ENCODE results near the gene IPPK.

IPPK gene

DNA sequence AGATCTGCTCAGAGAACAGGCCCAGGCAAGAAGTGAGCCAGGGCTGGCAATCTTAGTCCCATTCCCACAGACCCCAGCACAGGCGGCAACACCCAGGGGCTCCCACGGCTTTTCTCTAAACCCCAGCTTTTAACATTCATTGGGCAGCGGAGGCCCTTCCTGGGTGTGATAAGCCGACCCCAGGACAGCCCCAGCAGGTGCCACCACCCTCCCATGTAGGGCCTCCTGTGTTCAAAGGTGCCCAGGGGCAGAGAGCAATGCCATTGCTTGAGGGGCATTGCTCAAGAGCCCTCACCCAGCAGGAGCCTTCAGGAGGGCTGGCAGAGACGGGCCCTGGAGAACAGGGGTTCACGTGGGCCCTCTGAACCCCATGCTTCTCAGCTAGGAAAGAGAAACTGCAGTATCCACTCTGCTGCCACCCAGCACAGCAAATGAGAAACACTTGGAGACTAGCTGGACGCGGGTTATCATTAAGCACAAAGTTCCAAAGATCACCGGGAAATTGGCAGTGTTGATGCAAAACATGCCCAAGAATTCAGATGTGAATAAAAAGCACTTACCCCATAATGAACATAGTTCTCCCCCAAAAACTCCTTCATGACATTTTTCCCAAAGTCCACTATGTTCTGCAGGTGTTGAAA is 13.9 kb downstream of the IPPK start:
- no peak for DNase-seq

DNA sequence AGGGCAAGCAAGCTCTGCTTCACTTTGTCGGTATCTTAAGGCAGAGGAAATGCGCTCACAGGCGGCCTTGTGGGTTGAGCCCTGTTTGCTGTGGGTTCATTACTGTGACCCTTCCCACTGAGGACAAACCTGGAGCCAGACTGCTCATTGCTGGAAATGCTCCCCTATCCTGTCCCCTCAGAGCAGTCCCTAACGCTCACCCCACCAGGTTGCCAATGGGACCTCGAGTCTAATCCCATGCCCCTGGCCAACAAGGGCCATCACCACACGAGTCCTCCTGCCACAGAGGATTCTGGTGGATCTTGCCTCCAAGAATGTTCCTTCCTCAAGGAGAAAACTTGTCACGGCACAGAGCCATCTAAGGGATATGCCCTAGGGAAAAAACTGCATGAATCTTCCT is 14.6 kb downstream of the IPPK start:
- DNase-seq: no peak

DNA sequence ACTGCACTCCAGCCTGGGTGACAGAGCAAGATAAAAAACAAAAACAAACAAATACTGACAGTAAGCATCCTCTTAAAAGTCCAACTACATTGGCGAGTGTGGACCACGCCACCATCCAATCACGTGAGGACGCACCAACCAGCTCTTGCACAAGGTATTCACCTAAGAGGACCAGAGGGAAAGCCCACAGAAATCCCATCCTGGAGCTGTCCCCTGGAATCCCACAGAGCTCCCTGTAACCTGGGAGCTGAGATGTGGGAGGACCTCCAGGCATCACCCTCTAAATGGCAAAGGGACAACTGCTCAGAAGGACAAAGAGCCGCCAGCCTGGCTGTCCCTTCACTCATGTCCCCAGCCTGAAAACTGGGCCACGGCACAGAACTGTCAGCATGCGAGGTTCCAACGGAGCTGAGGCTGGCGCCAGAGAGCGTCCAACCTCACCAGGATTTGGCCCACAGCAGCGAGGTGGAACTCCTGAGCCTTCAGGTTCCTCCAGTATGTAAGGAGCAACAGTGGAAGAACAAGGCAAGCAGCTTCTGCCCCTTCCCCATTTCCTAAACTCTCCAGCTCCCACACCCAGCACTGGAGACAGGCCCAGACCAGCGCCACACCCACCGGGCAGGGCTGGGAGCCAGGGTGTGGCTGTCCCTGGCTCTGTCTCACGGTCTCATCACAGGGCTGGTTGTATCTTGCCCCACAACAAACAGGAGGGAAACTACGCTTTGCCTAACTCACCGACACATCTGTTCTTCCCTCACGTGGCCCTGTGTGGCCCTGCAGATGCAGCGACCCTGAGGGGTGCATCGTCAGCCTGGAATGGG is 15.2 kb downstream of the IPPK start:
- DNase-seq: no peak

DNA sequence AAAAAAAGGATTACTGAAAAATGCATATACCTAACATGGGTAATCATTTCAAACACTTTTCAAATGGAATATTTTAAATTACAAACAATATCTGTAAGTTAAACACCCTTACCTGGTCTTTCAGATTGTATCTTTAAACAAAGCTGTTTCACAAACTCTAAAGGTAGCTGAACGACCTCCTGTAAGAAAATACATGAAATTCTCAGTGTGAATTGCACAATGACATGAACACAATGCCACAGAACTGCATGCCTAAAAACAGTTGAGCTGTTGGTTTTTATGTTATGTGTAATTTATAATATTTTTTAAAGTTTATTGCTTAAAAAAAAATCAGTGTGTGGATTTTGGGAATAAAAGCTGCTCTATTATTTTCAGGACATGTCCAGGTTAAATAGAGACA is 17.5 kb downstream of the IPPK start:
- DNase-seq: no peak

DNA sequence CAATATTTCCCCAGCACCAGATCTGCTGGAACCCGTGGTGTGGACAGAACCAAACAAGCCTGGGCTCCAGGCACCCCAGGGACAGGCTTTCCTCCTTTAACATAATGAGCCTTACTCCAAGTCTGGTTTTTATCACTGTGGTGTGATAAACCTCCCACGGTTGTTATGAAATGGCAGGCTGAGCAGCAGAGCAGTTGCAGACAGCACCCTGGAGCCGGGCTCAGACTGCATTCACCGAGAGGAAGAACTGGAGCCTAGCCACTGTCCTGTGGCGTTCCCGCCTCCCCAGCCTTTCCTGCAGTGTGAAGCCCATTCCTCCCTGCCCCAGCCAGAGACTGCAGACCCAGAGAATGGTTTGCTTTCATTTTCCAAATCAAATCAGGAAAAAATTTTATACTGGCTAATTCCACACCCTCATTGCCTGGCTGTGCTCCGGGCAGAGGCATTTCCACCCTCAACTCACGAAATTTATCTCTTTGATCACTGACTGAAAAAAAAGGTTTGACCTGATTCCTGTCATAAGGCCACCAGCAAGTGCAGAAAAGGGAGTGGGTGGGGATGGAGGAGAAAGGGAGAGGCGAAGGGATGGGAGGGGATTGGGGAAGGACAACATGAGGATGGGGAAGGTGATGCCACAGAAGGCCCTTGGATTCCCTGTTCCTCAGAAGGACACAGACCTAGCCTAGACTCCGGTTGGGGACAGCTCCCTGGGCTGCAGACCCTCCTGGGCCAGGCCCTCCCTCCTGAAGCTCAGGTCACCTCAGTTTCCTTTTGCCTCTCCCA is 18.9 kb downstream of the IPPK start:
- DNase-seq: no peak

DNA sequence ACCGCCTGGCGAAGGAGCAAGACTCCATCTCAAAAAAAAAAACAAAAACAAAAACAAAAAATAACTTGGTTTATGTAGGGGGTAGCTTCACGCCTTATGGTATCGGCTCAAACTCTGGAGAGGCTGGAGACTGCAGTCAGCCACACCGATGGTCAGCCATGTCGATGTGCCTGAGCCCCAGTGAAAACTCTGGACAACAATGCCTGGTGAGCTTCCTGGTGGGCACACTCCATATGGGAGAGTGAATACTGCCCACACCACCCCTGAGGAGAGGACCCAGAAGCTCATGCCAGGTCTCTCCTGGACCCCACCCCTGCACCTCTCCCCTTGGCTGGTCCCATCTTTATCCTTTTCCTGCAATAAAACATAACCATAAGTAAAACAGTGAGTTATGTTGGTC is 19.6 kb downstream of the IPPK start:
- DNase-seq: no peak

DNA sequence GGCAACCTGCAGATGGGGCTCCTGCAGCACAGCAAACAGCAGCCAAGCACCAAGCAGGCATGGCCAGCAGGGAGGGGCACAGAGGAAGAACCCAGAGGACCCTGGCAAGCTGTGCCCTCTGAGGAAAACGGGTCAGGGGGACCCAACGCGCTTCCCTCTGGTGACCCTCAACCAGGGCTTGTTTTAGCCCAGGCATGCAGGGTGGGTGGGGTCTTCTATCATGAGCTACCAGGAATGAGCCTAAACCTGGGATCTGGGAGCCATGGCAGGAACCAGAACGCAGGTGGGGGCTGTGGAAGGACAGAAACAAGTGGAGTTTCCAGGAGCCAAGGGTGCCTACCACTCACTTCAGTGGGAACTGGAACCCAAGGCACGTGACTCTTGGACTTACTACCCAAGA is 20.9 kb downstream of the IPPK start:
- no peak for DNase-seq

DNA sequence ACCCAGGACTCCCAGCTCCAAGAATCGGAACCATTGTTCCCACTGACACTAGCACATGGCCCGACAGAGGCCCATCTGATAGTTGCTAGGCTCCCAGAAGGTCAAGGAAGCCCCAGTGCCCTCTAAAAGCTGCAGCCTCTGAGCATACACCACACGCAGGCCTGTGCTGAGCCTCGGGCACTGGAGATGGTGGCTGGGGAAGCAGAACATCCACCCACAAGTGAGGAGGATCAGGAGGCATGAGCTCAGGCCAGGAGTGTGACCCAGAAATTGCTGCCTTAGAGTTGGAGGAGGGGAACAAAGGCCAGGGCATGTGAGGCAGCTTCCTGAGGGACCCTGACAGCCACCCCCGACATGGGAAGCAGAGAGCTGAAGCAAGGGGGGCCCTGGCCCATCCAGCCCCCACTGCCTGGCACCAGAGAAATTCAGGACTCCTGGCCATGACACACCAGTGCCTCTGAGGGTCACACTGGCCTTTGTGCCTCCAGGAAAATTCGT is 21.4 kb downstream of the IPPK start:
- no peak for DNase-seq

DNA sequence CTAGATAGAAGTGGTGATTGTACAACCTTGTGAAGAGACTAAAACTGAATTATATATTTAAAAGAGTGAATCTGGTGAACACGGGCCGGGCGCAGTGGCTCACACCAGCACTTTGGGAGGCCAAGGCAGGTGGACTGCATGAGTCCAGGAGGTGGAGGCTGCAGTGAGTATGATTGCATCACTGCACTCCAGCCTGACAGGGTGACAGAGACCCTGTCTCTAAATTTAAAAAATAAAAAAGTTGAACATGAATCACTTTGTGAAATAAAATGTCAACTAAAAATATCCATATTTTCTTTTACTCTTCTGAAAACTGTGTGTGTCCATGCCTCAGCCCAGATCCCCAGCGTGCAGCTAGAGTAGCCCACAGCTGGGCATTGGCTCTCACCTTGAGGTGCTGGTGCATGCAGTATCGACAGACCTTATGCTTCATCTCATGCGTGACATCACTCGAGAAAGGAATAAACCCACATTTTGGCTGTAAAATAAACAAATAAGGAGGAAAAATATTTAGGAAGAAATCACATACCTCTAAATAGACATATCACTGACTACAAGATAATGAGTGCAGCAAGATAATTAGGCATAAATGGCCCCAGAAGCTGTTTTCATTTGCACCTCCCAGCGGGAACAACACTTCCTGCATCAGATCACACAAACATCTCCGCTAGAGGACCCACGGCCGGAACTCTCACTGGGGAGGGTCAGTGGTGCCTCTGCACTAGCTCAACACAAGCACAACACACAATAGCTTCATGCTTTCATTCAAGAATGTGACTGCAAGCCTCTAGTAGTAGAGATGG is 22.1 kb downstream of the IPPK start:
- no peak for DNase-seq

DNA sequence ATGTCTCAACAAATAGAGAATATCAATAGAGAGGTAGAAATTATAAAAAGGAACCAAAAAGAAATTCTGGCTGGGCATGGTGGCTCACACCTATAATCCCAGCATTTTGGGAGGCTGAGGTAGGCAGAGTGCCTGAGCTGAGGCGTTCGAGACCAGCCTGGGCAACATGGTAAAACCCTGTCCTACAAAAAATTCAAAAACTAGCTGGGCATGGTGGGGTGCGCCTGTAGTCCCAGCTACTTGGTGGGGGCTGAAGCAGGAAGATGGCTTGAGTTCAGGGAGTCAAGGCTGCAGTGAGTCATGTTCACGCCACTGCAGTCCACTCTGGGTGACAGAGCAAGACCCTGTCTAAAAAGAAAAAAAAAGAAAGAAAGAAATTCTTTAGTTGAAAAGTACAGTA is 24.9 kb downstream of the IPPK start:
- no peak for DNase-seq

DNA sequence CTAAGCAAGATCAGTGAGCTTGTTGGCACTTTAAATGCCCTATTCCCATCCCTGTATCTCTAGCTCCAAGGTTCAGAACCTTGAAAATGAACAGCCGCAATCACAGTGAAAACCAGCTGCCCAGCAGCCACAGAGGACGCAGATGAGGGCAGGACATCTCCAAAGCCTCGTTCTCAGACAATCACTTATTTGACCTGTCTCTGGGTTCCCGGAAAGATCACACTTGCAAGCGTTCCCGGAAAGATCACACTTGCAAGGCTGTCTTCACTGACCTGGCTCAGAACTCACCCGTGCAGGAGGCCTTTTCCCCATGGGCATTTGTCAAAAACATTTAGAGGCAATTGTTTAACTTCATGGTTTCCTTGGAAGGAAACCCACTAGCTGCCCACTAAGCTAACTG is 25.7 kb downstream of the IPPK start:
- DNase-seq: no peak

DNA sequence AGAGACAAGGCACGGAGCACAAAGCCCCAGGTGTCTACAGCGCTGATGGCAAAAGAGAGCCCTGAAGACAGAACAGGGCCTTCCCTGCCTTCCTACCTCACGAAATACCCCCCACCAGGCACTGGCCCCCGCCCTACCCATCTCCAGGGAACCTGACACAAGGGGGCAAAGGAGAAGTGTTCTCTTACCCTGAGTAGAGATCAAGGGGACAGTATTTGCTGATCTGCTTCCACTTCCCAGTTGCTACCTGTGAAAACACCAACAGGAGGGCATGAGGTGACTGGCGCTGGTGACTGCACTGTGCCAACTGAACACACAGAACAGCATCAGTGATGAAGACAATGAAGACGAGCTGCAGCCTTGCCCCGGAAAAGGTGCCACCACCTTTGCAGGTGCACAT is 27.4 kb downstream of the IPPK start:
- DNase-seq: no peak

DNA sequence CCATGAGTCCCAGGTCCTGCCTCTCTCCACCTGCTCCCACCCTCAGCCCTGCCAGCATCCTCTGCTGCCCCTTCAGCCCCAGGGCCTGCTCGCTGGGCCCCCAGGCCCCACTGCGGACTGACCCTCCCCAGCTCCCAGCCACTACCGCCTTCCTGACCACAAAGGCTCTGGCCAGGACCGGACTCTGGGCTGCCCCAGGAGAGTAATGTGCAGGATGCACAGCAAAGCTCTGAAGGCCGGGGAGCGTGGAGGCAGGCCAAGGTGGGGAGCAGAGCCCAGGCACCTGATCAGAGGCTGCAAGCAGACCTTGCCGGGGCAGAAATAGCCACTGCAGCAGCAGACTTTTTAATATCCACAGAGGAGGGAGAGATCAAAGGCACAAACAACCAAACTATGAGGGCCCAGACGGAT is 27.9 kb downstream of the IPPK start:
- DNase-seq: no peak

DNA sequence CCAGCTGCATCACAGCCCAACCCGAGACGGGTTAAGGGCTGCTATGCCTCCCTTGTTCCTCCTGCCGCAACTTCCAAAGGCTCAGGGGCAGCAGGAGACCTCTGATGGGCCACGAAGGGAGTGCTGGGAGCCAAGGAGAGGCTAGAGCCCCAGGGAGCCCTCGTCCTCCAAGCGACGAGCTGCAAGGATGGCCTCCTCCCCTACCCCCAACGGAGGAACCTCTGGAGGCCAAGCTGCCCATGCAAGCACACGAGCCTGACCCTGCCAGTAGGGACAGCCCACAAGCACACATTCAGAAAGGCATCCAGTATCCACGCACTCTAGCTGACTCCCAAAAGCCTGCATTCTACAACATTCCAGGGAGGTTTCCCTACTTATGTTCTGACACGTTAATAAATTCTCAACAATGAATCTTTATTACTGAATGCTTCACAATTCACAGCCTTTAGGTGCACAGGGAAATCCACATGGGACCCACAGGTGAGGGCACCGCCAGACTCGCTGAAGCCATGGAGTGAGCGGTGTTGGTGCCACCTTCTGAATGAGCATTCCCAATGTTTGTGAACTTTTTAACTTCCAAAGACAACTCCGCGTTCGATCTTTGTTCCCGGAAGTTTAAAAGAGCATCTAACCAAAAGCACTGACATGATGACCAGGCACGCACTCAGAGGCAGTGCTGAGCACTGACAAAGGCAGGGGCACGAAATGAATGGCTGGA is 28.7 kb downstream of the IPPK start:
- no peak for DNase-seq

DNA sequence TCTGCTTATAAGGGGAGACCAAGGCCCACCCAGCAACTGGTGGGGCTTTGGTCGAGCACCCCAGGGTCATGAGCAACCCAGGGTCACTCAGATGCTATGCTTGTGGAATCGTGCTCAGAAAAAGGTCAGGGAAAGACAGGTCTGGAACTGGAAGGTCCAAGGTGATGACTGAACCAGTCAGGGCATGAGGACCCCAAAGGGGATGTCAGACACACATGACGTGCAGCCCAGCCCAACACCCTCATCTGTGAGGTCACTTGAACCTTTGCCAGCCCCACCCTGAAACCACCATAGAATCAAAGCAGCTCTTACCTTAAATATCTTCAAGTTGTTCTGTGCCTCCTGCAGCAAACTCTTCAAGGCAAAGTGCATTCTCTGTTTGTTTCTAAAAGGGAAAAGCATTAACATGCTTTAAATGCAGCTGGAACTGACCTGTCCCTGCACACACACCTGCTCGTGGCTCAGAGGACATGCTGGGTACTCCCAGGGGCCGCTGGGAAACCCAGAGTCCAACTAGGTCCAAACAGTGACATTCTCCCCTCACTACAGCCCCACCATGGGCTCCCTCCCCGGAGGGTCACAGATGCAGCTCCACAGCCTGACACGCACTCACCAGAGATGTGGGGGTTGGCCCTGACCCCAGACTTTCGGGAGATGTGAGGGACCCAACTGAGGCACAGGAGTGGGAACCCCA is 29.4 kb downstream of the IPPK start:
- DNase-seq: no peak

DNA sequence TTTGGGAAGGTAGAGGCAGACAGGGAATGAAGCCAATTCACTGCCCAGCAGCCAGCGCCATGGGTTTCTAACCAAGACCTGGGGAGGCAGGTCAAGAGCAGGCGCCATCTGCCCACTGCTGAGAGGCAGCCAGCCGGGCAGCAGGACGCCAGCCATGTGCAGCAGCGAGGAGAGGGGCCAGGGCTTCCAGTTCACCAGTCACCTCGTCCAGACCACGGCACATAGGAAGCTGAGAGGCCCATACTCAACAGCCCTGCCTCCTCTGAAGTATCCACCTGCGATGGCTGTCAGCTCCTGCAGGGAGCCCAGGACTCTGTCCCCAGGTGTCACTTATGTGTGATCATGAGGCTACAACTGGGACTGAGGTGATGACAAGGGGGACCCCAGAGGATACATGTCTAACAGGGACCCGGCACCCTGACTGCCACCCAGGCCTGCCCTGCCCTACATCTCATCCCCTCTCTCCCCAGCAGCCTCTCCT is 30.1 kb downstream of the IPPK start:
- DNase-seq: no peak

DNA sequence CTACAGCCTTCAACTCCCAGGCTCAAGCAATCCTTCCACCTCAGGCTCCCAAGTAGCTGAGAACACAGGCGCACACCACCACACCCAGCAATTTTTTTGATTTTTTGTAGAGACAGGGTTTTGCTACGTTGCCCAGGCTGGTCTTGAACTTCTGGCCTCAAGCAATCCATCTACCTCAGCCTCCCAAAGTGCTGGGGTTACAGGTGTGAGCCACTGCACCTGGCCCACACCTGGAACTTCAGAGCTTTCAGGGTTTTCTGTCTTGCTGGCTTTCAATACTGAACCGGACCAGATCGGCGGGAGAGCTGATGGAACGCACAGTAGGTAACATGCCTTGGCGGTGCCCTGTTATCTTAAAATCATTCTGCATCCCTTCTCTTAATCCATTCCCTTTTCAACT is 30.8 kb downstream of the IPPK start:
- no peak for DNase-seq

DNA sequence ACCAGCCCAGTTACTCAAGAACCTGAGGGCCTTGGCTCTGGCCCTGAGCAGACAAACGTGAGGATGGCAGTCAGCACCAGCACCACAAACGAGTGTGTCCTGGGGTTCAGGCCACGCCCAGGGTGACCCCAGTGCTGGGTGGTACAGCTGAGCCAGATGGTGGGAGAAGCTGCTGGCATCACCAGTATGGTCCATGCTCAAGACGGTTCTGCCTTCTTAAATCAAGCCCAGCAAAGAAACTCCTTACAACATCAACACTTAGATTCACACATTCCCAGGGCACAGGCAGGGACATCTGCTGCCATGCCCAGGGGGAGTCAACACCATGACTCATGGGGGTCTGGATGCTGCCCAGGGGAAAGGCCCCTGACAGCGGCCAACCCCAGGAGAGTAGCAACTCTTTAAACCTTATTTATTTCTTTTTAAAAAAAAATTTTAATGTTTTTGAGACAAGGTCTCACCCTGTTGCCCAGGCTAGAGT is 31.3 kb downstream of the IPPK start:
- DNase-seq: no peak

DNA sequence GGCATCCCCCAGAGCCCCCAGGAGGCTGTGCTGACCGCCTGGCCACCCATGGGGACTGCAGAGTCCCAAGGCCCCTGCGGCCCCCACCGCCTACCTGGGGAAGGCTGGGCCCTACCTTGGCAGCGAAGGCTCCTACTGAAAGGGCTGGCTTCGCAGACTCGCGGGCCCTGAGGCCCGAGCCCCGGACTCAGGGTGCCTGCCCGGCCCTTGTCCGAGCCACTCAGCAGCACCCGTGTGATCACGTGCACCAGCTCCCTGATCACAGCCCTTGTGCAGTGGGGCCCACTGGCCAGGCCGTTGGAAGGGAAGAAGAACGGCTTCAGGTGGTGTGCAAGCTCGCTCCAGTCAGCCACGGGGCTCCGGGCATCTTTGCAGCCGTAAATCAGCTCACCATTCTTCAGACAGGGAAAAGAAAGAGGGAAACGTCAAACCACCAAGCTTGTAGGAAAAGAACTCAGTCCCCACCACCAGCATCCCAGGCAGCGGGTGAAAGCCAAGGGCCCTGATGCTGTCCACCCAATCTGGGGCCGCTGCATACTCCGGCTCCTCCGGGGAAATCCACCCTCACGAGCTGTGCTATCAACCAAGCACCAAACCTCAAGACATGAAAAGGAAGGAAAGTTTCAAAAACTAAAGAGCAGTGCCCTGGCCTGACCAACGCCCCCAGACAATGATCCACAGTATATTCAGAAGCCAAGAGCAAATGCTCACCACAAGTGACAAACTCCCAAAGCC is 31.9 kb downstream of the IPPK start:
- no peak for DNase-seq

DNA sequence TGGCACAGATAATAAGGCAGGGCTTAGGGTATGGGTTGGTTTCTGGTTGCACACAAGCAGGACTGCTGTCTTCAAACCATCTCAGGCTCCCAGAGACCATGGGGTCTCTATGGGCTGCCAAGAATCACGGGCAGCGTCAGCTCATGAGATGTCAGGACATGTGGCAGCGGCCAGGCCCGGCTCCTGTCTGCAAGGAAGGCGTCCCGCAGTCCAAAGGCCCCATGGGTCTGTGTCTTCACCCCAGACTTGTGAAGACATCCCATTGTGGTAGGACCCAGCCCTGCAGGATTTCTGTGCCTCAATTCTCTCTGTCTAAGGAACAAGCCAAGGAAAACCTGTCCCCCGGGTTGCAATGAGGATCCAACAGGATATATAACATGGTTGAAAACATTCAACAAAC is 32.6 kb downstream of the IPPK start:
- DNase-seq: no peak

DNA sequence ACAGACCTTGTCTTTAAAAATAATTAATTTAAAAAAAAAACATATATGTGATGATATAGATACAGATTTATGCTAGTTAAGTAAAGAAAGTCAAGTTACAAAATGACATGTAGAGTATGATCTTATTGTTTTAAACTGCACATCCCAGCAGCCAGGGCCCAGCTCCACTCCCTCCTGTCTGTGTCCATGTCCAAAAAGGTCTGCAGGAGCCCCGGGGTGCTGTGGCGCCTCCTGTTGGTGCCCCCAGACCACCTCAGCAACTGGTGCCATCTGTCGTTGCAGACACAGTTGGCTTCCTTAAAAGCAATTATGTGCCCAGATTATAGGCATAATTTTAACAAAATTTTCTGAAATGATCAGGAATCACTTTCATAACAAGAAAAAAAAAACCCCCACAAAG is 33.3 kb downstream of the IPPK start:
- DNase-seq: no peak
